ENCODE data around the gene INPP5E.
"Not testable (repeated sequence)": the region's sequence is repeated elsewhere in the genome, so short reads cannot be mapped to it uniquely, and the experiment has no call there.

The INPP5E gene

DNA sequence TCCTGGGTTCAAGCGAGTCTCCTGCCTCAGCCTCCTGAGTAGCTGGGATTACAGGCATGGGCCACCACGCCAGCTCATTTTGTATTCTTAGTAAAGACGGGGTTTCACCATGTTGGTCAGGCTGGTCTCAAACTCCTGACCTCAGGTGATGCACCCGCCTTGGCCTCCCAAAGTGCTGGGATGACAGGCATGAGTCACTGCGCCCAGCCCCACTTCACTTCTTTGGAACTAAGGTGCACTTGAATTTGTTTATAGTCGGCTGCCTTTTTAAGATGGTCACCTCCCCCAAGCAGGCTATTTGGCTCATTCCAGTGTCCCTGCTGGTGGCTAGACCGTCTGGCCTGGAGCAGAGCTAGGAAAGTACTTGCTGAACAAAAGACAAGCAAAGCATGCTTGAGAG lies 14.3 kb downstream of the INPP5E start:
- DNase-seq = not testable (repeated sequence)

- DNase-seq = no peak
These were observed 14.8 kb downstream of the INPP5E start for GRCh38 chr9:136424750-136425362.

GRCh38 chr9:136423432-136424146 lies 16.1 kb downstream of the INPP5E start:
- DNase-seq = no peak

DNA sequence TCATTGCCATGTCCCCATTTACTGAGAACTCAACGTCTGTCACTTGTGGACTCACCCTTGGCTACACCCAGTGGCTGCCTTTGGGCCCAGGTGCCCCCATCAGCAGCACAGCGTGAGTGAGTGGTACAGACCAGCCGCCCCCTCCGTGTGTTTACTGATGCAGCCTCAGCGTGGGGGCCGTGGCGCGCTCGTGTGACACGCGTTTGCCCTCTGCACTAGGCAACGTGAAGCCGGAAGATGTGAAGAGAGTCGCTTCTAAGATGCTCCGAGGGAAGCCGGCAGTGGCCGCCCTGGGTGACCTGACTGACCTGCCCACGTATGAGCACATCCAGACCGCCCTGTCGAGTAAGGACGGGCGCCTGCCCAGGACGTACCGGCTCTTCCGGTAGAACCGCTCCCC lies 16.8 kb downstream of the INPP5E start:
- DNase-seq = no peak

DNA sequence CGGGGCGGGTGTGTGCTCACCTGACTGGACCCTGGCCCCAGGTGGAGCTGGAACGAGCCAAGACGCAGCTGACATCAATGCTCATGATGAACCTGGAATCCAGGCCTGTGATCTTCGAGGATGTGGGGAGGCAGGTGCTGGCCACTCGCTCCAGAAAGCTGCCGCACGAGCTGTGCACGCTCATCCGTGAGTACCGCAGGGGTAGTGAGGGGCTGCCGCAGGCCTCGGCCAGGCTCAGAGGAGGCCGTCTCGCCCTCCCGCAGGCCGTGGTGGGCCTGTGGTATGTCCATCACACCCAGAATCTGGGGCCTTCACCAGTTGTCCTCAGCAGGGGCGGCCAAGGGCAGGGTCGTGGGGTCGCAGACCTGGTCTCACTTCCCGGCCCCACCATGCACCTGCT lies 17.9 kb downstream of the INPP5E start:
- no peak for DNase-seq

GRCh38 chr9:136419092-136419420 lies 20.6 kb downstream of the INPP5E start:
- no peak for DNase-seq

DNA sequence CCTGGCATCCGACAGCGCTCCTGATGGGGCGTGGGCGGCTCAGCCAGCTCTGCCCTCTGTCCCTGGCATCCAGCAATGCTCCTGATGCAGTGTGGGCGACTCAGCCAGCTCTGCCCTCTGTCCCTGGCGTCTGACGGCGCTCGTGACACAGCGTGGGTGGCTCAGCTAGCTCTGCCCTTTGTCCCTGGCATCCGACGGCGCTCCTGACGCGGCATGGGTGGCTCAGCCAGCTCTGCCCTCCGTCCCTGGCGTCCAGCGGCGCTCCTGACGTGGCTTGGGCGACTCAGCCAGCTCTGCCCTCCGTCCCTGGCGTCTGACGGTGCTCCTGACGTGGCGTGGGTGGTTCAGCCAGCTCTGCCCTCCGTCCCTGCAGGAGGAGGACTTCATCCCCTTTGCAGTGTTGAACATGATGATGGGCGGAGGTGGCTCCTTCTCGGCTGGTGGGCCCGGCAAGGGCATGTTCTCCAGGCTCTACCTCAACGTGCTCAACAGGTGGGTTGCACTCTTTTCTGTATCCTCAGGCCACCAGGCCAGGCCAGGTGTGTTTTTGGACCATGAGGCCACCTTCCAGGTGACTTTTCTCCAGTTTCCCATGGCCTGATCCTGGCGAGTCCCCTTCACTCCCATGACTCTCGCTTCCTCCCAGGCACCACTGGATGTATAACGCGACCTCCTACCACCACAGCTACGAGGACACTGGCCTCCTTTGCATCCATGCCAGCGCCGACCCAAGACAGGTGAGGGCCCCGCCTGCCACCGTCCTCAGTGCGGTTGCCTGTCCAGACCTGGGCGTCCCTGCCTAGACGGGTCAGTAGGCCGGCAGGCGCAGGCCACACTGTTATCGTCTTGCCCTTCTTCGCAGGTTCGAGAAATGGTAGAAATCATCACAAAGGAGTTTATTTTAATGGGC lies 21.2 kb downstream of the INPP5E start:
- DNase-seq = no peak

DNA sequence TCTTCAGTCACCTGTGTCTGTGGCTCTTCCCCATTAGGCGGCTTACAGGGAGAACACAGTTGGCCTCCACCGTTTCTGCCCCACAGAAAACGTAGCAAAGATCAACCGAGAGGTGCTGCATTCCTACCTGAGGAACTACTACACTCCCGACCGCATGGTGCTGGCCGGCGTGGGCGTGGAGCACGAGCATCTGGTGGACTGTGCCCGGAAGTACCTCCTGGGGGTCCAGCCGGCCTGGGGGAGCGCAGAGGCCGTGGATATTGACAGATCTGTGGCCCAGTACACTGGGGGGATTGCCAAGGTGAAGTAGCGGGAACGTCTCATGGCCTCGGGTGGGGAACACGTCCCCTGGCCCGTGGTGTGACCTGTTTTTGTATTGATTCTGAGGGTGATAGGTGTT lies 22.7 kb downstream of the INPP5E start:
- DNase-seq = no peak

DNA sequence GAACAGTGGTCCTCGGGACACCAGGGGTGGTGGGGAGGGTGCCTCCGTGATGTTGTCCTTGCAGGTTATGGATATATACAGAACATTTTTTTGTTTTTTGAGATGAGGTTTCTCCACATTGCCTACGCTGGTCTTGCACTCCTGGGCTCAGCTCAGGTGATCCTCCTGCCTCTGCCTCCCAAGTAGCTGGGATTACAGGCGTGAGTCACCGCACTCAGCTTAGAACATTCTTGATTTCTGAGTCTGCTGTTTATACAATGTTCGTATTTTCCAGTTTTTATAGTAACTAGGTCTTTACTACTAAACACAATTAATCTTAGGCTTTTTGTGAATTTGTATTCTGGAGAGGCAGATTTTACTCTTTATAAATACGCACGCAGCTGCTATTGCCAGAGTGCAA lies 23.2 kb downstream of the INPP5E start:
- DNase-seq = no peak

DNA sequence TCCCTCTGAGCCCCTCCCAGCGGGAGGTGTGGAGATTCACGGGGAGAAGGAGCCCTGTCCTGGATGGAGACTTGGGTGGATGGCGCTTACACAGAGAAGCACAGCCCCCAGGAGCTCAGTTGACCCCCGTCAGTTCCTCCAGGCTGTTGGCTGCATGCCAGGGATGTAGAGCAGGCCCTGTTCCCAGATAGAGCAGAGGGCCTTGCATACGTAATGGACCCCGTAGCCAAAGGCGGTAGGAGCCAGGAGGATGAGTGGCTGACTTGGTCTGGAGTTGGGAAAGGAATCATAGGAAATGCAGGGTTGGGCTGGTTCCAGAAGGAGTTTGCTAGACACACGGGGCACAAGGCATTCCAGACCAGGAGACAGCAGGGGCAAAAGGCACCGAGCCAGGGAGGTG lies 26.7 kb downstream of the INPP5E start:
- DNase-seq = no peak

- no peak for DNase-seq
These were observed 28.3 kb downstream of the INPP5E start for GRCh38 chr9:136411378-136411777.

GRCh38 chr9:136410500-136411287 lies 29.0 kb downstream of the INPP5E start, which contains the start of the genes ENTR1 and PMPCA:
Gene ENTR1, minus strand, starts transcription at chr9:136410614. Its CDS starts 217 bp downstream, at chr9:136410397.
Gene PMPCA, plus strand, starts transcription at chr9:136410658. Its CDS starts 11 bp downstream, at chr9:136410669.
- DNase-seq = peak; percentile 93

- peak; percentile 19 for DNase-seq
These were observed 29.8 kb downstream of the INPP5E start for GRCh38 chr9:136409557-136410455.

GRCh38 chr9:136407911-136408310 lies 31.7 kb downstream of the INPP5E start:
- DNase-seq = no peak

DNA sequence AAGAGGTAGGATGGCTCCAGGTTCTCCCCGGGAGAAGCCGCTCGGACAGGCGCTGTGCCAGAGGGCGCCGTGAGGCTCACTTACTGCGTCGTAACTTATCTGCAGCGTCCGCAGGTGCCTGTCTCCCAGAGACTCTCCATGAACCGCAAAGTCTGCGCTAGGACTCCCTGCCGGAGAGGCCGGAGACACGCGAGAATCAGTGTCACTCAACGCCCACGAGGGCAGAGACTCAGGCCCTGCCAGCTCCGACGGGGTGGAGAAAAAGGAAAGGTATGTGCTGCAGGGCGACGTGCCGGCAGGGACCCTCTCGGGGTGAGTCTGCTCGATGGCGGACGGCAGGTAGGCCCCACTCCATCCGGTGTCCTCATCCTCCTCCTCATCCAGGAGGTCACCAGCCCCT lies 32.6 kb downstream of the INPP5E start:
- DNase-seq = not testable (repeated sequence)

DNA sequence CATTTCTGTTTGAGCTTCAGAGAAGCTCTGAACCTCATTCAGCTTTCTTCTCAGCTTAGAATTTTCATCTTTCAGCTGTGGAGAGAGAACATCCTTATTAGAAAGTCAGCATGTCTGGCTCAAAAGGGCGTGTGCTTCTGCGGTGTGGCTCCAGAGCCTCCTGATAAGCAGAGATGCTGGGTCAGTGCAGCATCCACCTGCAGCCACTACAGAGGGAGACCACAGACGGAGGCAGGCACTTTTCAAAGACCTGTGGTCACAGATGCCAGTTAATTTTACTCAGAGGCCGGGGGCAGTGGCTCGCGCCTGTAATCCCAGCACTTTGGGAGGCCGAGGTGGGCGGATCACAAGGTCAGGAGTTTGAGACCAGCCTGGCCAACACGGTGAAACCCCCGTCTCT lies 33.7 kb downstream of the INPP5E start:
- DNase-seq = not testable (repeated sequence)

- no peak for DNase-seq
These were observed 34.2 kb downstream of the INPP5E start for GRCh38 chr9:136405481-136405880.

DNA sequence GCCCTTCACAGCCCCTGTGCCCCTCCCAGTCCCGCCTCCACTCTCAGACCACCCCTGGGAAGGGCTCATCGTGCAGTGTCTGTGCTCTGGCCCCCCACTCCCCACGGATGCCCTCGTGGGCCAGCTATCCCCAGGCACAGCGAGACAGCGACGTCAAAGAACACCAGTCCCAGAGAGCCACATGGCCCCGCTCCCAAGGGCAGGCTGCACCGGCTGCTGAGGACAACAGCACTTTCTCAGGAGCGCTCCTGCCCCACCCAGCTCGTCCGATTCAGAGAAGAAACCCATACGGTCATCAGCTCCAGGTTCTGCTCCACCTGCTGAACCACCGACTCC lies 34.9 kb downstream of the INPP5E start:
- DNase-seq = no peak

DNA sequence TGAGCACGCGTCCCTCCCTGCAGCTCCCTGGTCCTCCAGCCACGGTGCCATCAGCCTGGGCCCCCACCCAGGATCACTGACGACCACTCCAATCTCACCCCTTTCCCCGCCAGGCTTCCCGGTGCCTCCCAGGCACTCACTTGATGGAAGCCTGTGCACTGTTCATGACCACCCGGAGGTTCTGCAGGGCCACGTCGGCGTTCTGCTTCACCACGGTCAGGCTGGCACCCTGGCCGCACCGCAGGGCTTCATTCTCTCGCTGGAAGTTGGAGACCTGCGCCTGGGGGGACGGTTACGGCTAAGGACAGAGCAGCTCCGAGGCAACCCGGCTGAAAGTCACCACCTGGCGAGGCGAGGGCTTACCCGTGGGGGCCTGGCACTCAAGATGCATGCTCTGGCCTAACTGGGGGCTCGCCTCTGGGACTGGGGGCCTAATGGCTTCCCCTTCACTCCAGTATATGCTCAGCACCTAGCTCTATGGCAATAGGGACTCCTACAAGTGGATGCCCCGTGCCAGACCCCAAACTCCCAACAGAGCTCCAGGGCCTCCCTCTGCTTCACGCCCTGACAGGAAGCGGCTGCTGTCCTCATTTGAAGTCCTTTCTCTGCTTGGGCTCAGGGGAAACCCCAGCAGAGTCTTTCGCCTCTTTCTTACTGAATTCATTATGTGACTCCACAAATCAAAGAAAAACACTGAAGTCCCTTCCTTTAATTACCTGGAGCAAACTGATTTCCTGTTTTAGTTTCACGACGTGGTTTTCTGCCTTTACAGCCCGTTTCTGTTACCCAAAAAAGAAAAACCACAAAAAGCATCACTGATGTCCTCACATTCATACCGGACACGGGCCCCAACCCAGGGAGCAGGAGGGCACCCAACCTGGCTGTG lies 35.5 kb downstream of the INPP5E start:
- DNase-seq = peak; percentile 16

DNA sequence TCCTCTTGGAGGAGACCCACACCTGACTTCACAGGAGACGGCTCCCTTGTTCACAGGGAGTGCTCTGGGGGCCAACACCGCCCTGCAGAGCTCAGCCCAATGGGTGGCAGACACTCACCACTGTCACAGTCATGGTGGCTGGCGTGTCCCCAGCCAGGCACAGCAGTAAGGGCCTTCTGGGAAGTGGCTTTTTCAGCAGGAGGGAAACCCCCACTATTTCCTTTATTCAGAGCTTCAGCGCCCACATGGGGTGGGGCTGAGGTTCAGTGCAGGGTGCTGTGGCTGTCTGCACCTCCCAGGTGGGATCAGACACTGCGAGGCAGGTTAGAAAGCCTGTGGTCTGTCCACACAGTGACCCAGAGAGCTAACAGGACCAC lies 36.1 kb downstream of the INPP5E start:
- peak; percentile 55 for DNase-seq

DNA sequence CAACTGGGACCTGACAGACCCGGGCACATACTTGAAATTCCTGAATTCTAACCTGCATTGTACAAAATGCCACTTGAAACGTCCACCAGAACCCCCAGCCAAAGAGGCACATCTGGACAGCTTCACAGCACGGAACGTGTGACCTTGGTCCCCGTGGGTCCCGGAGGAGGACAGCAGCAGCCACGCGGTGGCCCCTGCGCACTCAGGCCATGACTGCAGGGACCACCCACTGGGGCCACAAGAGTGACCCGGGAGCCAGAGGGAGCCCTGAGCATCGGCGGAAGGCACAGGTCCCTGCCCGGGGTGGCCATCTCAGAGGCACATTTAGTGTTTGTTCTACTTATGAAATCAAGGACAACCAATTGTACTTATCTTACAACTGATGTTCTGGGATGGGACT lies 37.6 kb downstream of the INPP5E start:
- no peak for DNase-seq
